ENCODE results near the gene C6orf132.
A peak's percentile ranks its signal among the peaks of the same experiment; 100 is the strongest.

C6orf132 gene

DNA sequence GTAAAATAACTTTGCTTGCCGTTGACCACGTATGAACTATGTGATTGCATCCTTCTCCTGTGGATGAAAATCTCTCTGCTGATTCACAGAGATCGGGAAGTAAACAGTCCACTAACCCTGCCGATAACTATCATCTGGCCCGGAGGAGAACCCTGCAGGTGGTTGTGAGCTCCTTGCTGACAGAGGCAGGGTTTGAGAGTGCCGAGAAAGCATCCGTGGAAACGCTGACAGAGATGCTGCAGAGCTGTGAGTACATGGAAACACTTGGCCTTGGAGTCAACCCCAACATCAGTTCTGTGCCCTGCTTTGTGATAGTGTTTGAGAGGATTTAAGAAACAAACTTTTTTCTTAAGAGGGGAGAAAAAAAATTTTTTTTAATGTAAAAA is 91.2 kb downstream of the C6orf132 start:
- H2AFZ ChIP-seq (ENCODE audit: low read length) = no peak overlapping the region
- H3K9ac ChIP-seq (ENCODE audit: low read depth, low read length, poor library complexity, severe bottlenecking) = peak overlapping the region; percentile 78
- peaks cover 49% of the 10 kb centered on the region for H3K4me1 ChIP-seq (ENCODE audit: insufficient read depth, low read length, poor library complexity, severe bottlenecking)

More for the DNA sequence above, 91.2 kb downstream of the C6orf132 start:
- Histone ChIP-seq H3K36me3 (ENCODE audit: insufficient read depth, low read length) (peaks cover 14% of the 10 kb centered on the region; the same call in 1 of the 2 replicates), H3K9me3 (ENCODE audit: insufficient read depth, low read depth, low read length) (no peaks in the 10 kb centered on the region), H3K4me2 (ENCODE audit: low read depth, low read length, poor library complexity, severe bottlenecking) (peak overlapping the region; percentile 78), H3K27me3 (ENCODE audit: insufficient read depth, low read length, poor library complexity, severe bottlenecking) (no peaks in the 10 kb centered on the region), H3K9me2 (replicated peaks; ENCODE audit: low read depth, low read length) (no peaks in the 10 kb centered on the region), H3K79me2 (ENCODE audit: insufficient read depth, low read length) (peaks cover 63% of the 10 kb centered on the region), H3K4me3 (ENCODE audit: low read length, poor library complexity, severe bottlenecking) (peak overlapping the region; percentile 90), H4K20me1 (ENCODE audit: insufficient read depth, low read length, poor library complexity, severe bottlenecking) (peaks cover 14% of the 10 kb centered on the region), H3F3A (ENCODE audit: low read depth) (peaks cover 6% of the 10 kb centered on the region; the same call in 1 of the 2 replicates)
- TF ChIP-seq, protein P1, sequence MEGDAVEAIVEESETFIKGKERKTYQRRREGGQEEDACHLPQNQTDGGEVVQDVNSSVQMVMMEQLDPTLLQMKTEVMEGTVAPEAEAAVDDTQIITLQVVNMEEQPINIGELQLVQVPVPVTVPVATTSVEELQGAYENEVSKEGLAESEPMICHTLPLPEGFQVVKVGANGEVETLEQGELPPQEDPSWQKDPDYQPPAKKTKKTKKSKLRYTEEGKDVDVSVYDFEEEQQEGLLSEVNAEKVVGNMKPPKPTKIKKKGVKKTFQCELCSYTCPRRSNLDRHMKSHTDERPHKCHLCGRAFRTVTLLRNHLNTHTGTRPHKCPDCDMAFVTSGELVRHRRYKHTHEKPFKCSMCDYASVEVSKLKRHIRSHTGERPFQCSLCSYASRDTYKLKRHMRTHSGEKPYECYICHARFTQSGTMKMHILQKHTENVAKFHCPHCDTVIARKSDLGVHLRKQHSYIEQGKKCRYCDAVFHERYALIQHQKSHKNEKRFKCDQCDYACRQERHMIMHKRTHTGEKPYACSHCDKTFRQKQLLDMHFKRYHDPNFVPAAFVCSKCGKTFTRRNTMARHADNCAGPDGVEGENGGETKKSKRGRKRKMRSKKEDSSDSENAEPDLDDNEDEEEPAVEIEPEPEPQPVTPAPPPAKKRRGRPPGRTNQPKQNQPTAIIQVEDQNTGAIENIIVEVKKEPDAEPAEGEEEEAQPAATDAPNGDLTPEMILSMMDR (conservative IDR thresholded peaks at IDR 0.05; ENCODE audit: low read length) = no peak
- TF ChIP-seq EZH2phosphoT487 (IDR thresholded peaks at IDR 0.05; ENCODE audit: borderline replicate concordance) = no peak

All from Loucy (cell line).